Osteoblast (primary cell): Measurements from ENCODE around the gene VENTX. TPM values are rescaled to one million over a fixed set of nuclear protein-coding genes. Genes with fewer than 3 reads are reported as not detected.

Source experiments
- DNase-seq: peaks from one replicate; pipeline ENCODE4 v3.0.0; 2011; ENCODE audit warnings: low spot score, mixed read lengths; ENCODE audit not compliant: insufficient read length; ENCODE audit errors: missing footprints
- H2AFZ ChIP-seq: 2 replicates; pipeline ENCODE4 v1.6.0; 2011; ENCODE audit warnings: mild to moderate bottlenecking, low read length
- H3K27ac ChIP-seq: 2 replicates; pipeline ENCODE4 v1.5.1; 2011; ENCODE audit warnings: mild to moderate bottlenecking, low read depth, low read length, moderate library complexity
- H3K27me3 ChIP-seq: 2 replicates; pipeline ENCODE4 v1.6.0; 2012; ENCODE audit warnings: mild to moderate bottlenecking, control low read depth, inconsistent platforms, low read length, moderate library complexity; ENCODE audit not compliant: insufficient read depth
- H3K36me3 ChIP-seq: 2 replicates; pipeline ENCODE4 v1.5.1; 2011; ENCODE audit warnings: mild to moderate bottlenecking, low read length, control low read depth, moderate library complexity; ENCODE audit not compliant: insufficient read depth
- H3K4me1 ChIP-seq: 2 replicates; pipeline ENCODE4 v1.5.1; 2011; ENCODE audit warnings: mild to moderate bottlenecking, low read length, control low read depth, moderate library complexity; ENCODE audit not compliant: insufficient read depth
- H3K4me2 ChIP-seq: 2 replicates; pipeline ENCODE4 v1.6.0; 2011; ENCODE audit warnings: mild to moderate bottlenecking, low read length; ENCODE audit not compliant: insufficient read depth
- H3K4me3 ChIP-seq: fragments of 200-600 bp; sonication (generic); 3 replicates; pipeline ENCODE4 v1.5.1; 2012; ENCODE audit warnings: mild to moderate bottlenecking, low read length, inconsistent platforms; ENCODE audit not compliant: insufficient read depth
- H3K79me2 ChIP-seq: 2 replicates; pipeline ENCODE4 v1.6.0; 2012; ENCODE audit warnings: mild to moderate bottlenecking, low read length, control low read depth, inconsistent platforms; ENCODE audit not compliant: insufficient read depth
- H3K9me3 ChIP-seq: 2 replicates; pipeline ENCODE4 v1.5.1; 2011; ENCODE audit warnings: low read depth, low read length, control low read depth
- H4K20me1 ChIP-seq: 2 replicates; pipeline ENCODE4 v1.6.0; 2012; ENCODE audit warnings: mild to moderate bottlenecking, low read length, control low read depth; ENCODE audit not compliant: insufficient read depth
- CTCF ChIP-seq: IDR thresholded peaks from 2 replicates; pipeline ENCODE4 v1.5.1; 2011; ENCODE audit warnings: mild to moderate bottlenecking, low read depth, low read length, moderate library complexity; ENCODE audit errors: extremely low read depth
- total RNA-seq: library from RNA; depleted of rRNA; stranded (reverse); fragments of >200 nt; gene quantifications from 2 replicates; pipeline ENCODE4 v1.2.3, GENCODE V29; 2012

The VENTX gene
- total RNA-seq, 1 donor = not detected

GRCh38 chr10:133224756-133225372, 12.8 kb upstream of the VENTX start:
- Histone ChIP-seq H4K20me1 (no peaks in the 10 kb centered on the region), H3K4me1 (no peaks in the 10 kb centered on the region), H3K4me3 (no peak overlapping the region), H3K9me3 (no peaks in the 10 kb centered on the region), H3K79me2 (no peaks in the 10 kb centered on the region), H3K4me2 (no peak overlapping the region), H3K27me3 (peaks cover 21% of the 10 kb centered on the region), H2AFZ (no peak overlapping the region), H3K27ac (no peak overlapping the region), H3K36me3 (no peaks in the 10 kb centered on the region)
- TF ChIP-seq CTCF = no peak
- no peak for DNase-seq

- no peaks in the 10 kb centered on the region for H3K4me1 ChIP-seq
- H2AFZ ChIP-seq = no peak overlapping the region
- H3K9me3 ChIP-seq = no peaks in the 10 kb centered on the region
- DNase-seq = no peak
- no peak for TF ChIP-seq CTCF
- peaks cover 21% of the 10 kb centered on the region for H3K27me3 ChIP-seq
- H3K4me3 ChIP-seq = no peak overlapping the region
- no peaks in the 10 kb centered on the region for H3K79me2 ChIP-seq
- no peak overlapping the region for H3K27ac ChIP-seq
- H3K4me2 ChIP-seq = no peak overlapping the region
- H4K20me1 ChIP-seq = no peaks in the 10 kb centered on the region
- no peaks in the 10 kb centered on the region for H3K36me3 ChIP-seq
These were observed 11.9 kb upstream of the VENTX start for GRCh38 chr10:133225707-133226191.

GRCh38 chr10:133226251-133226808, 11.3 kb upstream of the VENTX start:
- Histone ChIP-seq H4K20me1 (no peaks in the 10 kb centered on the region), H2AFZ (no peak overlapping the region), H3K4me2 (no peak overlapping the region), H3K9me3 (no peaks in the 10 kb centered on the region), H3K79me2 (no peaks in the 10 kb centered on the region), H3K27ac (no peak overlapping the region), H3K4me1 (no peaks in the 10 kb centered on the region), H3K4me3 (no peak overlapping the region), H3K27me3 (peaks cover 23% of the 10 kb centered on the region), H3K36me3 (no peaks in the 10 kb centered on the region)
- no peak for TF ChIP-seq CTCF
- no peak for DNase-seq

- H4K20me1 ChIP-seq = no peaks in the 10 kb centered on the region
- H3K4me2 ChIP-seq = no peak overlapping the region
- H3K27me3 ChIP-seq = peaks cover 30% of the 10 kb centered on the region
- H3K36me3 ChIP-seq = no peaks in the 10 kb centered on the region
- H3K79me2 ChIP-seq = no peaks in the 10 kb centered on the region
- H3K4me1 ChIP-seq = no peaks in the 10 kb centered on the region
- no peaks in the 10 kb centered on the region for H3K9me3 ChIP-seq
- DNase-seq = no peak
- H3K4me3 ChIP-seq = no peak overlapping the region
- no peak overlapping the region for H3K27ac ChIP-seq
- no peak overlapping the region for H2AFZ ChIP-seq
- TF ChIP-seq CTCF = no peak
These were observed 10.4 kb upstream of the VENTX start for GRCh38 chr10:133227256-133227655.
